Measurements from ENCODE around the gene ARHGAP33.

DNA sequence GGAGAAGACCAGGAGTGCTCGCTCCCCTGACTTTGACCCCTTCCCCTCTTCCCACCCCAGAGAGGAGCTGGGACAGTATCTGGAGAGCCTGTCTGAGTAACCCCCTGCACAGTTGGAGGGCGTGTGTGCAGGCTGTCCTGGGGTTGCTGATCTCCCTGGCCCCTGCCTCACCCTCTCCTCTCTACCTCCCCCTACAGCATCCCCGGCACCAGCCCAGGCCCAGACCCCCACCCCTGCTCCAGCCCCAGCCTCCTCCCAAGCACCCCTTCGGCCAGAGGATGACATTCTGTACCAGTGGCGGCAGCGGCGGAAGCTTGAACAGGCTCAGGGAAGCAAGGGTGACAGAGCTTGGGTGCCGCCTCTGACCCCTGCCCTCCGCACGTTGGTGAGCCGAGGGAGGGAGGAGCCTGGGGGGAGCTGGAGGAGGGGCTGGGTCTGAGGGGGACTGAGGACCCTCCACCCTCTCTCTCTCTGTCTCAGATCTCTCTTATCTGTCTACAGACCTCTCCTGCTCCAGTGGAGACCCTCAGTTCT lies 8.7 kb upstream of the ARHGAP33 start:
- TF ChIP-seq, protein P1, sequence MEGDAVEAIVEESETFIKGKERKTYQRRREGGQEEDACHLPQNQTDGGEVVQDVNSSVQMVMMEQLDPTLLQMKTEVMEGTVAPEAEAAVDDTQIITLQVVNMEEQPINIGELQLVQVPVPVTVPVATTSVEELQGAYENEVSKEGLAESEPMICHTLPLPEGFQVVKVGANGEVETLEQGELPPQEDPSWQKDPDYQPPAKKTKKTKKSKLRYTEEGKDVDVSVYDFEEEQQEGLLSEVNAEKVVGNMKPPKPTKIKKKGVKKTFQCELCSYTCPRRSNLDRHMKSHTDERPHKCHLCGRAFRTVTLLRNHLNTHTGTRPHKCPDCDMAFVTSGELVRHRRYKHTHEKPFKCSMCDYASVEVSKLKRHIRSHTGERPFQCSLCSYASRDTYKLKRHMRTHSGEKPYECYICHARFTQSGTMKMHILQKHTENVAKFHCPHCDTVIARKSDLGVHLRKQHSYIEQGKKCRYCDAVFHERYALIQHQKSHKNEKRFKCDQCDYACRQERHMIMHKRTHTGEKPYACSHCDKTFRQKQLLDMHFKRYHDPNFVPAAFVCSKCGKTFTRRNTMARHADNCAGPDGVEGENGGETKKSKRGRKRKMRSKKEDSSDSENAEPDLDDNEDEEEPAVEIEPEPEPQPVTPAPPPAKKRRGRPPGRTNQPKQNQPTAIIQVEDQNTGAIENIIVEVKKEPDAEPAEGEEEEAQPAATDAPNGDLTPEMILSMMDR (conservative IDR thresholded peaks at IDR 0.05; ENCODE audit: low read depth, low read length) = no peak
- TF ChIP-seq EZH2 (IDR thresholded peaks at IDR 0.05; ENCODE audit: borderline replicate concordance, low read depth, low read length, poor library complexity, severe bottlenecking) = no peak

Measured in A673 (cell line).